ENCODE results near the gene CFAP20DC.
"Not testable (repeated sequence)": the region's sequence is repeated elsewhere in the genome, so short reads cannot be mapped to it uniquely, and the experiment has no call there.

CFAP20DC gene

GRCh38 chr3:58962040-58962651, 87.7 kb downstream of the CFAP20DC start:
- DNase-seq, result no peak

DNA sequence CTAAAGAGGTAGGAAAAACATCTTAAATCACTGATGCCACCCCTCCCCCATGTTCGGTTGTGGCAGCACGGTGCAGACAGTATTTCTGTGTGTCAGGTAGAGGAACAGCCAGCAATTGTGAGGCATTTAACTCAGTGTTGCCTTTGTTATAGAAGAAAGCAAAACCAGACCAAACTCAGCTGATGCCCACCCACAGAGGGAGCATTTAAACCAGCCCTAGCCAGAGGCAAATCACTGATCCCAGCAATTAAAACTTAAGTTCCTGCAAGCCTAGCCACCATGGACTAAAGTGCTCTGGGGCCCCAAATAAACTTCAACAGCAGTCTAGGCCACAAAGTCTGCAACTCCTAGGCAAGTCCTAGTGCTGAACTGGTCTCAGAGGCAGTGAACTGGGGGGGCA, 94.5 kb downstream of the CFAP20DC start:
- no peak for DNase-seq

DNA sequence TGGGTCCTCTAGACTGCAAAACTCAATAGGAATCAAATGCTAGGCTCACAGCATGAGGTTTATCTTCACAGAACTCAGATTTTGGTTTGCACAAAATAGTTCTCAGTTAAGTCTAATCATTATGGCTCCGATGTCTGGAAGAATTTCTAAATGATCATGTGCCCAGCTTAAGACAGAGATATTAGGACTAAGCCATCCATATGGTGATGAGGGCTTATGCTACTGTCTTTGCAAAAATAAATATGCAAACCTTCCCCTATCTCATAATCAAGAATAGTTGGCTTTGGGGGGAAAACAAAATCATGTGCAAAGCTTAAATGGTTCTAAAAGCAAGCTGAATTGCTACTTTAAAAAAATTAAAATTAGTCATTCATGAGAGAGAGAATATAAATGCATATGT, 96.5 kb downstream of the CFAP20DC start:
- no peak for DNase-seq

DNA sequence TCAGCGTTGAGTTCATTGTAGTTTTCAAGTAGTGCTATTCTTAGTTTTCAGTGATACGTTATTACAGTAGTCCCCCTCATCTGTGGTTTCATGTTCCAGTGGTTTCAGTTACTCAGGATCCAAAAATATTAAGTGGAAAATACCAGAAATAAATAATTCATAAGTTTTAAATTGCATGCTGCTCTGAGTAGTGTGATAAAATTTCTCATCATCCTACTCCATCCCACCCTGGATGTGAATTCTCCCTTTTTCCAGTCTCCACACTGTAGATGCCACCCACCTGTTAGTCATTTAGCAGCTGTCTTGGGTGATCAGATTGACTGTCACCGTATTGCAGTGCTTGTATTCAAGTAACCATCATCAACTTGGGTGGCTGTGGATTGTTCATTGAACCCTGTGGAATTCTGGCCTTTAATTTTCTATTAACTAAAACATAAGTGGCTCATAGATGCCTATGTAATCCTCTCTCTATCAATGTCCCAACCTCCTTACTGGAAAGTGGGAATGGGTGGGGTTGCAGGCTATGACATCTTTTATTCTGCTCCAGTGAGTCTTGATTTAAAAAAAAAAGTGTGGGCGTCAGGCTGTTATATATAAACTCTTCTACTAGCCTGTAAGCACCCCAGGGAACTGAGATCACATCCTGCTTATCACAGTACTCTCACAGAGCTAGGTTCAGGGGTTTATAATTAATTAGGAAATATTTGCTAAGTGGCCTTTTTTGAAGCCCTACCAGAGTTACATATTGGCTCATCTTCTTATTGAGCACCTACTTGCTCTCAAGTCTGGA, 97.5 kb downstream of the CFAP20DC start:
- DNase-seq, result no peak

GRCh38 chr3:58948018-58948417, 101.8 kb downstream of the CFAP20DC start:
- DNase-seq, result no peak

- no peak for DNase-seq
Observed at GRCh38 chr3:58946875-58947274, 103.0 kb downstream of the CFAP20DC start.

DNA sequence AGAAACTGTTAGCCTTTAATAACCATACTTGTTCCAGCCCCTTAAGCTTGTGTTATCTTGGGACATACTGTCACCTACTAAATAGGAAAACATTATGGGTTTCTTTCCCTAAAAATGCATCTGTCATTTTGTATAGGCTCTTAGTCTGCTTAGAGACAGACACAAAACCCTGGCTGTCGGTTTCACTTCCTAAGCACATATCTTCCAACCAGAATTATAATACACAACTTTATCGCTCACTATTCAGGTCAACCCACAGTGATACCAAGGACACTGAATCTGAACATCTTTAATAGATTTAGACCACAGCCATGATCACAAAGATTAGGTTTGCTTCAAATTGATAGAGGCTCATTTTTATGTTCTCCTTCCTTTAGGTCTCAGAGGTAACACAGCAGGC, 111.8 kb downstream of the CFAP20DC start:
- DNase-seq, result no peak

GRCh38 chr3:58924578-58924977, 125.2 kb downstream of the CFAP20DC start:
- no peak for DNase-seq

- DNase-seq, result no peak
Observed at GRCh38 chr3:58900386-58900785, 149.4 kb downstream of the CFAP20DC start.

DNA sequence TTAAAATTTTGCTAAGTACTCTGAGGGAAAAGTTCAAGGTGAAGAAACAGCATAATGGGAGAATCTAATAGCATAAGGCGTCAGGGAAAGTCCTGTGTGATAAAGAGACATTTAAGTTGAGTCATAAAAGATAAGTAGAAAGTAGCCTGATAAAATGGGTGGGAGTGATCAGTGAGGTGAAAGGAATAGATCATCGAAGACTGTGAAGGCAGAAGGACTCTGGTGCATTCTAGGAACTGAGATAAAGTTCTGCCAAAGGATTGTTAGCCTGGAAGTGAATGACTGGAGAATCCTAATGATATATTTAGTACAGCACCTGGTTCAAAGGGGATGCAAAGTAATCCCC, 149.9 kb downstream of the CFAP20DC start:
- no peak for DNase-seq

DNA sequence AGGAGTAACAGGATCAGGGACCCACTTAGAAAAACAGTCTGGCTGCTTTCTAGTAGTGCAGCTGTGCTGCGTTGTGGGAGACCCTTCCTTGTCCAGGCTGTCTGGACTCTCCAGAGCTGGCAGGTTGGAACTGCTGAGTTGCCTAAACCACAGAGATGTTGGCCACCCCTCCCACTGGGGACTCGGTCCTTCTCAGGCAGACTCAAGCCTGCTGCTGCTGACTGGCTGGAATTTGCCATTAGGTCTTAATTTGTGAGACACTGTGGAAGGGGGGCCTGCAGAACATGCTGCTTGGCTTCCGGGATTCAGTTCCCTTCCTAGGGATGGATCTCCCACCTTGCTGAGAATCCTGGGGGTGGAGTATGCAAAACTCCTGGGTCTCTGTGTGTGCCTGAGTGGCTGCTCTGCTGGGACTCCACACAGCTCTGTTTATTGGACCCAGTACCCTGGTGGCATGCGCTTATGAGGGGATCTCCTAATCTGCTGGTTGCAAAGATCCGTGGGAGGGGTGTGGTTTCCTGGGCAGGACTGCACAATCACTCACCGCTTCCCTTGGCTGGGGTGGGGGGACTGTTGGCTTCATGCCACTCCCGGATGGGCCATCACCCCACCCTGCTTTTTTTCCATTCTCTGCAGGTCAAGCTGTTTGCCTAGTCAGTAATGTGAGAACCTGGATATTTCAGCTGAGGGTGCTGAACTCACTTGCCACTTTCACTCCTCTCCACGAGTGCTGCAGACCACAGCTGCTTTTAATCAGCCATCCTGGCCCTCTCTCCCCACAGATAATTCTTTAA, 150.5 kb downstream of the CFAP20DC start:
- DNase-seq, result no peak

DNA sequence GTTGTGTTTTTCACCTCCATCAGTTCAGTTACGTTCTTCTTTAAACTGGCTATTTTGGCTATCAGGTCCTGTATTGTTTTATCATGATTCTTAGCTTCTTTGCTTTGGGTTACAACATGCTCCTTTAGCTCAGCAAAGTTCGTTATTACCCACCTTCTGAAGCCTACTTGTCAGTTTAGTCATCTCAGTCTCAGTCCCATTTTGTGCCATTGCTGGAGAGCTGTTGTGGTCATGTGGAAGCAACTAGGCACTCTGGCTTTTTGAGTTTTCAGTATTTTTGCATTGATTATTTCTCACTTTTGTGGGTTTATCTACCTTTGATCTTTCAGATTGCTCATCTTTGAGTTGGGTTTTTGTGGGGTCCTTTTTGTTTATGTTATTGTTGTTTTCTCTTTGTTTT, 151.3 kb downstream of the CFAP20DC start:
- no peak for DNase-seq

- no peak for DNase-seq
Observed at GRCh38 chr3:58897646-58898045, 152.2 kb downstream of the CFAP20DC start.

- DNase-seq, result not testable (repeated sequence)
Observed at GRCh38 chr3:58895678-58896077, 154.1 kb downstream of the CFAP20DC start.

DNA sequence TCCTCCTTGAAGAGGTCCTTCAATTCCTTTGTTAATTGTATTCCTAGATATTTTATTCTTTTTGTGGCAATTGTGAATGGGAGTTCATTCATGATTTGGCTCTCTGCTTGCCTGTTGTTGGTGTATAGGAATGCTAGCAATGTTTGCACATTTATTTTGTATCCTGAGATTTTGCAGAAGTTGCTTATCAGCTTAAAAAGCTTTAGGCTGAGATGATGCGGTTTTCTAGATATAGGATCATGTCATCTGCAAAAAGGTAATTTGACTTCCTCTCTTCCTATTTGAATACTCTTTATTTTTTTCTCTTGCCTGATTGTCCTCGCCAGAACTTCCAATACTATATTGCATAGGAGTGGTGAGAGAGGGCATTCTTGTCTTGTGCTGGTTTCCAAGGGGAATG, 157.3 kb downstream of the CFAP20DC start:
- DNase-seq, result not testable (repeated sequence)

GRCh38 chr3:58888087-58888486, 161.7 kb downstream of the CFAP20DC start:
- DNase-seq, result no peak

DNA sequence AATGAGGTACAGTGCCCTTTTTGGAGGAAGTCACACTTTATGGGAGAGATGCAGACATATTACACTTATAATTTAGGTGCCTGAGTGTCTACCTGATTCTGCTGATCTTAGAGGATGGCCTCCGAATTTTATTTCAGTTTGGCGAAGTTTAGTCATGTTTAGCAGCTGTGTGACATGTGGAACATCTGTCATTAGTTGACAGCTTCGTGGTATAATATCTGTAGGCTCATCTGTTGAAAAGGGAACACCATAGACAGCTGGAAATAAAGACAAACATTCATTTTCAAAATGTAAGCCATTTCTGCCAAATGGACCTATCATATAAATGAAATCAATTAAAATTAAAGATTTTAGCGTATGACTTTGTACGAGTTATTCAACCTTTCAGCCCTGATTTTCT, 165.4 kb downstream of the CFAP20DC start:
- DNase-seq, result no peak

DNA sequence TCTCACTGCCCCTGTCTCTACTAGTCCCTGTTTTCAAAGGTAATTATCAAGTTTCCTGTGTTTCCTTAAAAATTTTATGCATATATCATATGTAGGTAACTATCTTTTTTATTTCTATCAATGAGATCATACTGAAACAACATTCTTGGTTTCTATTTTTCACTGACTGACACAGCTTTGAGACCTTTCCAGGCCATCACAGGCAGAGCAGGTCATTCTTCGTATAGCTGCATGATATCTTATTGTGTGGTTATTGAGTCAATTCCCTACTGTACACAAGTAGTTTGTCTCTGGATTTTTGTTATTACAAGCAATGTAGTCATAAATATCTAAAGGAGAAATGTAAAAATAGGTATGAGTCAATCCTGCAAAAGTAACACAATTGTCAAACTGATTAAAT, 169.6 kb downstream of the CFAP20DC start:
- DNase-seq, result no peak

DNA sequence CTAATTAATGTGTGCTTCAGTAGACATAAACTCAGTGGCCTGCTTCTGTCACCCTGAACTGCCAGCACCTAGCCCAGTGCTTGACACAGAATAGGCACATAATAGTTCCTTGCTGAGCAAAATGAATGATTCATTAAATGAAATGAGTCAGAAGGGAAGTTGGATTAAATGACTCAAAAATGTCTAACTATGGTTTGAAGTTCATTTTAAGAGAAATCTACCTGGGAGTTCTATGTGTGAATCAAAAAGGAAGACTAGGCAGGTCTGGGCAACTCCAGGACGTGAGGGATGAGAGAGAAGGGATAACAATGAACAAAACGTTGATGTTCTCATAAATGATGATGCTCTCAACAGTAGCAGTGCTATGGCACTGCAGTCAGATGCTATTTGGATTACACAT, 175.0 kb downstream of the CFAP20DC start:
- no peak for DNase-seq

DNA sequence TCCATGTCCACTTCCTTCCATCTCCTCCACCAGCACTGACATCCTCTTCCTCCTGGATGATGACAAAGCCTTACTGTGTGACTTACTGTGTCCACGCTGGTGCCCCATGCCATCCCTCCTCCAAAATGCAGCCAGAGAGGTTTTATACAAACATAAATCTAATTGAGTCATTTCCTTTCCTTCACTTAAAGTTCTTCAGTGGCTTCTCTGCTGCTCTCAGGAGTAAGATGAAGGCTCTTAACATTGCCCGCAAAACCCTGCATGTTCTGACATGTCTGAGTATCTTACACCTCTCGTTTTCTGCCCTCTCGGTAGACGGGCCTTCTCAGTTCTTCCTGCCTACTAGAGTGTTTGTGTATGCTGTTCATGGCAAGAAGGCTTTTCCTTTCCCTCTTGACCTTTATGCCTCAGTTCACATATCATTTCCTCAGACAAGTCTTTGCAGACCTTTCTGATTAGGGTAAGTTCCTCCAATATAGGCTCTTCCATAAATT, 175.5 kb downstream of the CFAP20DC start:
- DNase-seq, result no peak

GRCh38 chr3:58868097-58868779, 181.6 kb downstream of the CFAP20DC start:
- no peak for DNase-seq

- no peak for DNase-seq
Observed at GRCh38 chr3:58867621-58868020, 182.2 kb downstream of the CFAP20DC start.

DNA sequence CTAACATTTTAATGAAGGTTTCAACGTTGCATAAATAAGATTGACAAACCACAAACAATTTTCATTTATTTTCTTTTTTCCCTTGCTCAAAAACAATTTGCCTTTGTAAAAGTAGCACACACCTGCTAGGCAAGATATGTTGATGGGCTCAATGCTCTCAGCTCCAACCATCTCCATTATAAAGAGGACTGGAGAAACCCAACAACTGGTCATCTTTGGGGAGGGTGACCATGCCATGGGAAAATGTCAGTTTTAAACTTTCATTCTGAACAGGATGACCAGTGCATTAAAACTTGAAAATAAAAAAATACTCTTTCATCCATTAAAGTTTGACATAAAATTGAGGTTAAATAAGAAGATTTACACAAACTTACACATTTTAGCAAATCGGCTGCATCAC, 183.7 kb downstream of the CFAP20DC start:
- no peak for DNase-seq
